ENCODE measurements around the gene AGT.
"Not testable (repeated sequence)": the region's sequence is repeated elsewhere in the genome, so short reads cannot be mapped to it uniquely, and the experiment has no call there.

AGT gene

GRCh38 chr1:230706887-230707731 lies 6.8 kb downstream of the AGT start:
- no peak for DNase-seq

- no peak for DNase-seq
These were observed 7.8 kb downstream of the AGT start for GRCh38 chr1:230706020-230706699.

GRCh38 chr1:230705289-230706019 lies 8.5 kb downstream of the AGT start:
- no peak for DNase-seq

- no peak for DNase-seq
These were observed 9.1 kb downstream of the AGT start for GRCh38 chr1:230704830-230705229.

- DNase-seq = no peak
These were observed 10.1 kb downstream of the AGT start for GRCh38 chr1:230703679-230704385.

- no peak for DNase-seq
These were observed 10.8 kb downstream of the AGT start for GRCh38 chr1:230702934-230703678.

GRCh38 chr1:230701895-230702768 lies 11.8 kb downstream of the AGT start:
- DNase-seq = no peak

GRCh38 chr1:230701434-230701833 lies 12.5 kb downstream of the AGT start:
- DNase-seq = no peak

- no peak for DNase-seq
These were observed 13.8 kb downstream of the AGT start for GRCh38 chr1:230700132-230700531.

GRCh38 chr1:230699716-230700115 lies 14.2 kb downstream of the AGT start:
- no peak for DNase-seq

GRCh38 chr1:230698964-230699363 lies 15.0 kb downstream of the AGT start:
- DNase-seq = not testable (repeated sequence)

- DNase-seq = no peak
These were observed 15.8 kb downstream of the AGT start for GRCh38 chr1:230698130-230698529.

GRCh38 chr1:230696722-230697437 lies 17.0 kb downstream of the AGT start:
- no peak for DNase-seq

- no peak for DNase-seq
These were observed 17.7 kb downstream of the AGT start for GRCh38 chr1:230696218-230696617.

- no peak for DNase-seq
These were observed 18.9 kb downstream of the AGT start for GRCh38 chr1:230694991-230695390.

GRCh38 chr1:230694464-230694863 lies 19.5 kb downstream of the AGT start:
- DNase-seq = no peak

GRCh38 chr1:230693777-230694176 lies 20.1 kb downstream of the AGT start:
- no peak for DNase-seq

- DNase-seq = no peak
These were observed 20.7 kb downstream of the AGT start for GRCh38 chr1:230693221-230693620.

- DNase-seq = no peak
These were observed 22.3 kb downstream of the AGT start for GRCh38 chr1:230691615-230692014.

- no peak for DNase-seq
These were observed 23.8 kb downstream of the AGT start for GRCh38 chr1:230690101-230690500.

GRCh38 chr1:230686747-230687146 lies 27.2 kb downstream of the AGT start:
- DNase-seq = no peak
